ENCODE data around the gene PDZD7.

The PDZD7 gene

GRCh38 chr10:100966887-100967286 is 64.0 kb downstream of the PDZD7 start:
- DNase-seq (ENCODE audit: low spot score) = no peak

GRCh38 chr10:100965820-100966219 is 65.1 kb downstream of the PDZD7 start:
- DNase-seq (ENCODE audit: low spot score) = no peak

- no peak for DNase-seq (ENCODE audit: low spot score)
Measured at GRCh38 chr10:100963826-100964225, 67.1 kb downstream of the PDZD7 start.

GRCh38 chr10:100962351-100963080 is 68.4 kb downstream of the PDZD7 start:
- no peak for DNase-seq (ENCODE audit: low spot score)

DNA sequence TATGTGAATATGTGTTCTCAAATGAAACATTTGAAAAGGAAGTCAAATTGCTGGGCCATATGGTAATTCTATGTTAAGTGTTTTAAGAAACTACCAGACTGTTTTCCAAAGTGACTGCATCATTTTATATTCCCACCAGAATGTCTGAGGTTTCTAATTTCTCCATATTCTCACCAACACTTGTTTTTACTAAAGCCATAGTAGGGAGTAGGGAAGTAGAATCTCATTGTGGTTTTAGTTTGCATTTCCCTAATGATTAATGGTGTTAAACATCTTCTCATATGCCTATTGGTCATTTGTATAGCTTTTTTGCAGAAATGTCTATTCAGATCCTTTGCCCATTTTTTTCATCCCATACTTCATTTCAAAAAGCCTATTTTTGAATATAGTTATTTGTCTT is 70.7 kb downstream of the PDZD7 start:
- no peak for DNase-seq (ENCODE audit: low spot score)

Data from HuH-7.5 (cell line).